ENCODE measurements around the gene HDAC8.

DNA sequence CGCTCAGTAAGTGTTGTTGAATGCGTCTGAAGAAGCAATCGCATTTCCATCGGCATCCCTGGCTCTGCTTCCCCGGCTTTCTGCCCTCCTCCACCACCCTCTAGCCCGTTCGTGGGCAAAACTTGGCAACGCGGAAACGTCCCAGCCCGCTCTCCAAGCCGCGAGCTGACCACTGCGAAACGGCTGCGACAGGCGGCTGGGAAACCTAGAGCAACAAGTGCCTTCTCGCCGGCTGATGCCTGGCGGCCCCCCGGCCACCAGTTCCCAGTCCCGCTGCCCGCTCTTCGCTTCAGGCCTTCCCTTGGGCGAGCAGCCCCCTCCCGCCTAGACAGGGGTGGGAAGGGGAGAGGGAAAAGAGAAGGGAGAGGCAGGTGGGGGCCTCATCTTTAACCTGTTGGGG is 267.8 kb downstream of the HDAC8 start:
- TF ChIP-seq TAF1 (IDR thresholded peaks at IDR 0.05; ENCODE audit: borderline replicate concordance, insufficient read depth, low read length) (no peak), POLR2AphosphoS5 (IDR thresholded peaks at IDR 0.05; ENCODE audit: low read depth, low read length) (no peak), SIN3A (IDR thresholded peaks at IDR 0.05; ENCODE audit: borderline replicate concordance, insufficient read depth, low read length) (no peak)
- TF ChIP-seq, protein P1, sequence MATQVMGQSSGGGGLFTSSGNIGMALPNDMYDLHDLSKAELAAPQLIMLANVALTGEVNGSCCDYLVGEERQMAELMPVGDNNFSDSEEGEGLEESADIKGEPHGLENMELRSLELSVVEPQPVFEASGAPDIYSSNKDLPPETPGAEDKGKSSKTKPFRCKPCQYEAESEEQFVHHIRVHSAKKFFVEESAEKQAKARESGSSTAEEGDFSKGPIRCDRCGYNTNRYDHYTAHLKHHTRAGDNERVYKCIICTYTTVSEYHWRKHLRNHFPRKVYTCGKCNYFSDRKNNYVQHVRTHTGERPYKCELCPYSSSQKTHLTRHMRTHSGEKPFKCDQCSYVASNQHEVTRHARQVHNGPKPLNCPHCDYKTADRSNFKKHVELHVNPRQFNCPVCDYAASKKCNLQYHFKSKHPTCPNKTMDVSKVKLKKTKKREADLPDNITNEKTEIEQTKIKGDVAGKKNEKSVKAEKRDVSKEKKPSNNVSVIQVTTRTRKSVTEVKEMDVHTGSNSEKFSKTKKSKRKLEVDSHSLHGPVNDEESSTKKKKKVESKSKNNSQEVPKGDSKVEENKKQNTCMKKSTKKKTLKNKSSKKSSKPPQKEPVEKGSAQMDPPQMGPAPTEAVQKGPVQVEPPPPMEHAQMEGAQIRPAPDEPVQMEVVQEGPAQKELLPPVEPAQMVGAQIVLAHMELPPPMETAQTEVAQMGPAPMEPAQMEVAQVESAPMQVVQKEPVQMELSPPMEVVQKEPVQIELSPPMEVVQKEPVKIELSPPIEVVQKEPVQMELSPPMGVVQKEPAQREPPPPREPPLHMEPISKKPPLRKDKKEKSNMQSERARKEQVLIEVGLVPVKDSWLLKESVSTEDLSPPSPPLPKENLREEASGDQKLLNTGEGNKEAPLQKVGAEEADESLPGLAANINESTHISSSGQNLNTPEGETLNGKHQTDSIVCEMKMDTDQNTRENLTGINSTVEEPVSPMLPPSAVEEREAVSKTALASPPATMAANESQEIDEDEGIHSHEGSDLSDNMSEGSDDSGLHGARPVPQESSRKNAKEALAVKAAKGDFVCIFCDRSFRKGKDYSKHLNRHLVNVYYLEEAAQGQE (IDR thresholded peaks at IDR 0.05; ENCODE audit: insufficient read depth in 1 of 2, low read depth in 2 of 2, low read length in 2 of 2): no peak

All from PFSK-1 (cell line).